ENCODE measurements around the gene SH3TC1.

Gene SH3TC1

GRCh38 chr4:8198906-8199593, at the start of gene SH3TC1:
Gene SH3TC1 (plus strand): TSS chr4:8199290. CDS start chr4:8205195, 5,905 bp downstream.
- no peak for DNase-seq

DNA sequence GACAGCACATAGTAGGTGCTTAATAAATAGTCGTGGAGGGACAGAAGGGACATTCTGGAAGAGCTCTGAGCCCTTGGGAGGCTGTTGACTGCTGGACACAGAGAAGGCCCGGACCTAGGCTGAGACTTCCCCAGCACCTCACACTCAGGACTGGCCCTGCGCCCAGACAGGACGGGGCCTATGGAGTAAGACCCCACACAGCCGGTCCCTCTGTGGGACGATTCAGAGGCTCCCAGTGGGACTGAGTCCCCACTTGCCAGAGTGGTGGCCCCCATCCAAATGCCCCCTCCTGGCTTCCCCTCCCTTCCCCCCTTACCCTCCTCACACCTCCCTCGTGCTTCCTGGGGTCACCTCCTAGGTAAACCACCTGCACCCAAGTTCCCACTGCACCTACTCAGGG, 49.4 kb upstream of the SH3TC1 start:
- DNase-seq: no peak

DNA sequence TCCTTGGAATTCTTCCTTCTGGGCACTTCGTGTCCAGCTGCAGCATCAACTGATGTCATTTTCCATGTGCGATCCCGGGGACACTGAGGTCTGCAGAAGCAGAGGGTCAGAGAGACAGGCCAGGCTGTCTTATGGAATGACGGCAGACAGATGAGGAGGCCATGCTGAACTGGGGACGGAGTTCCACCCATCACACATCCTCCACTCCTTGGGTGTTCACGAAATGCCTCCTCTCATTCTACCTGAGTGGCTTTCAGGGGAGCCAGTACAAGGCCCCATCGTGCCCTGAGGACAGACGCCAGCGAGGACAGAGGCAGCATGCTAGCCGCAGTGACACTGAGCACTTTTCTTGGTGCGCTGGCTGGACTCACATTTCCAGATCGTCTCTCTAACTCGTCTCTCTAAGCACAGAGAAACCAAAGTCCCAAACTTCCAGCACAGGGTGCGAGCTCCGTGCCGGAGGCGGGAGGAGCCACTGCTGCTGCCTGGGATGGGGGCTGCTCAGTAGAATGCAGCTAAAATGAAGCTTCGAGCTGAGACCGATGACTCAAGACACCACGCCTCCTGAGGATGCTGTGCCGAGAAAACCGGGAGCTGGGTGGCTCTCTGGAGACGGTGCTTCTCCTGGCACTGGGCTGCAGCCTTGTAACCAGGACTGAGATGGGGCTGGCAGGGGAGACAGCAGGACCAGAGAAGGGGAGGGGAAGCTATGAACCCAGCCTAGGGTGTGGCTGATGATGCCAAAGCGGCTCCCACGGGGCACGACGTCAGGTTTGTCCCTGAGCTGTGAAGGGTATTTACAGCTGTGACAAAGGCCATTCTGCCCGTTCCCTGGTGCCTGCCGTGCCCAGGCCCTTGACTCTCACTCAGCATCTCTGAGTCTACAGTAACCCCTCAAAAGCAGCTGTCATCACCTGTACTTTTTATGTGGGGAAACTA, 48.7 kb upstream of the SH3TC1 start:
- no peak for DNase-seq

GRCh38 chr4:8151165-8151650, 47.9 kb upstream of the SH3TC1 start:
- no peak for DNase-seq

DNA sequence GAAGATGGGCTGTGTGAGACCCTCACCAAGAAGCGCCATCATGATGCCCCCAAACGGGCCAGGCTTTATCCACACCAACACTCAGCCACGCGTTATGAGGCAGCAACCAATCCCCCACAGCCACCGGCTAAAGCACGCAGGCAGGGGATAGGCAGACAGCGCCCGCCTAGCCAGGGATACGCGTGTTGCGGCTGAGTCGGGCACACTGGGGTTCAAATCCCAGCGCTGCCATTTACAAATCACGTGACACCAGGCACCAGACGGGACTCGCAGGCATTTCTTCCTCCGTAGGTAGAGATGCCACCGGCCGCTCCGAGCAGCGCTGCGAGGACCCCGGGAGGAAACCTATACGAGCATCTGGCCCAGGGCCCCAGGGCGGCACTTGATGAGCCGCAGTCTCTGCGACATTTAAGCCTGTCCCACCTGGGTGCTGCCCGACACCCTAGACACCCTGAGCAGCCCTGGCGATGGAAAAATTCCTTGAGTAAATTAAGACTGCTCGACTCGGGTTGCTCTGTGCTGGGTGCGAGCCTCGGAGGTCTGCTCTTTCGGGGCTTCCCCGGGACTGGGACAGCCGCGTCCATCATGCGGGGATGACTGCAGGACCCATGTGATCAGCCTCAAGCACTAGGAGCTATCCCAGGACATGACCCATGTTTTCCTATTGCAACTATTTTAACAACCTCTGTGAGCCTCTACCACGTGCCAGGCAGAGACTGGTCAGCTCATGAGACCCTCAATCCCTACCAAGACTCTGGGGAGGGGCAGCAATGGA, 46.8 kb upstream of the SH3TC1 start:
- no peak for DNase-seq

DNA sequence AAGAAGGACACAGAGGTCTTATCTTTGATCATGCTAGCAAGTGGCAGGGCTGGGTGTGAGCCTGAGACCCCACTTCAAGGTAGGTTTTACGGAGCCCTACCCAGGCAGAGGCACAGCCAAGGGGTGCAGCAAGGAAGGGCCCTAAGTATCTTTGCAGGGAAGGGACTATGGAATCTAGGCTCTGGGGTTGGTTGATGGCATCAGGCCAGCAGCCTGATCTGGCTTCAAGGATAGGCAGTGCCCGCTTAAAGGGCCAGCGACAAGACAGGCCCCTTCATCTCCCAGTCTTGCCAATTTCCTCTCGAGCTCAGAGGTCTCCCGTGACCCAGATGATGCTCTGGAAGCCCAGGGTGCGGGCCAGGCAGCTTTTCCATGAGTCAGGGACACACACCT, 46.2 kb upstream of the SH3TC1 start:
- DNase-seq: no peak

DNA sequence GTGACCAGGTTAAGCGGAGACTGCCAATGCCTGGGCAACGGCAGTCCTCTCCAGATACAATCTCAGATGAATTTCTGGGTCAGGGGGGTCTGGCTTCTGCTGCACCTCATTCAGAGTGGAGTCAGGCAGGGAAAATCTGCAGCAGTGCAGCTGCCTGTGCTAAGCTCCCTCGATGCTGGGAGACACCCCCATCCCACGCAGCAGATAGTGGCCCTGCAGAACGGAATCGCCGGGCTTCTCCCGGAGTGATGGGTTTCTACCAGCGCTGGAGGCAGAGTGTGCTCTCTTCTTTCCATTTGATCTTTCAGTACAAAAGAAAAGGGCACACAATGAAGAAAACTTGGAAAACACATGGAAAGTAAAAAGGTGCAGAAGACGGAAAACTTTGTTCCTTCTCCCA, 45.6 kb upstream of the SH3TC1 start:
- DNase-seq: no peak

- DNase-seq: no peak
Measured at GRCh38 chr4:8155048-8155447, 44.0 kb upstream of the SH3TC1 start.

DNA sequence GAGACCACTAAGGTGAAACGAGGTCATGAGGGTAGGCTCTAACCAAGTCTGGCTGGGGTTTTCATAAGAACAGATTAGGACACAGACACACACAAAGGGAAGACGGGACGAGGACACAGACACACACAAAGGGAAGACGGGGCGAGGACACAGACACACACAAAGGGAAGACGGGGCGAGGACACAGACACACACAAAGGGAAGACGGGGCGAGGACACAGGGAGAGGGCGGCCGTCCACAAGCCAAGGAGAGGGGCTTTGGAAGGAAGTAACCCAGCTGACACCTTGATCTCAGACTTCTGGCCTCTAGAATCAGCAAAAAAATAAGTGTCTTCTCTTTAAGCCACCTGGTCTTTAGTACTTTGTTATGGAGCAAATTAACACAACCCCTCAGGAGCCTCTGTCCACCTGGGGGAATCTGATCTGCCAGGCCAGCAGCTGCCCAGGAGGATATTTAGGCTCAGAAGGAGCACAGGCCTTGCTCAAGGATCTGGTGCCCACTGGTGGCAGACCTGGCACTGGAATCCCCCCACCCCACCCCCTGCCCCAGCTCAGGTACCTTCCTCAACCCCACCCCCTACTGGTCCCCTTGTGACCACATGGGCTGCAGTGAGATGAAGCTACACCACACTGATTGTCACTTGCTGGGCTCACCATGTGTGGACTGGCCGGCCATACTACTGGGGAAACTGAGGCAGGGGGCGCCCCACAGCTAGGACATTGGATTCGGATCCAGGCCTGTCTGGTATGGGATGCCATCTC, 43.2 kb upstream of the SH3TC1 start:
- DNase-seq: no peak

DNA sequence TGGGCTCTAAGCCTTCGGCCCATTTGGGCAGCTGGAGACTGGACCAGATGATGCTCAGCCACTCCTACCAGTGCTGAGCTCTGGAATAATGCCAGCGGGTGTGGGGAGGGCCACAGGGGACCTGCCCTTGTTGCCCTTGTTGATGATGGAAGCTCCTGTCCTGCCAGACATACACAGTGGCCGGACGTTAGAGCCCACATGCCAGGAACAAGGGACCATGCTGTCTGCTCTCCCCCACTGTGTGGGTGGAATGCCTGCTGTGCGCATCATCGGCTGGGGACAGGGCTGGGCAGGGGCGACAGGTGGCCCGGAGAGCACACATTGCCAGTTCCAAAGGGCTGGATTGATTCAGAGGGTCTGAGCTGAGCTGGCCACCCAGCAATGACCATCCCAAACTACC, 42.5 kb upstream of the SH3TC1 start:
- no peak for DNase-seq

- no peak for DNase-seq
Measured at GRCh38 chr4:8157496-8157895, 41.6 kb upstream of the SH3TC1 start.

DNA sequence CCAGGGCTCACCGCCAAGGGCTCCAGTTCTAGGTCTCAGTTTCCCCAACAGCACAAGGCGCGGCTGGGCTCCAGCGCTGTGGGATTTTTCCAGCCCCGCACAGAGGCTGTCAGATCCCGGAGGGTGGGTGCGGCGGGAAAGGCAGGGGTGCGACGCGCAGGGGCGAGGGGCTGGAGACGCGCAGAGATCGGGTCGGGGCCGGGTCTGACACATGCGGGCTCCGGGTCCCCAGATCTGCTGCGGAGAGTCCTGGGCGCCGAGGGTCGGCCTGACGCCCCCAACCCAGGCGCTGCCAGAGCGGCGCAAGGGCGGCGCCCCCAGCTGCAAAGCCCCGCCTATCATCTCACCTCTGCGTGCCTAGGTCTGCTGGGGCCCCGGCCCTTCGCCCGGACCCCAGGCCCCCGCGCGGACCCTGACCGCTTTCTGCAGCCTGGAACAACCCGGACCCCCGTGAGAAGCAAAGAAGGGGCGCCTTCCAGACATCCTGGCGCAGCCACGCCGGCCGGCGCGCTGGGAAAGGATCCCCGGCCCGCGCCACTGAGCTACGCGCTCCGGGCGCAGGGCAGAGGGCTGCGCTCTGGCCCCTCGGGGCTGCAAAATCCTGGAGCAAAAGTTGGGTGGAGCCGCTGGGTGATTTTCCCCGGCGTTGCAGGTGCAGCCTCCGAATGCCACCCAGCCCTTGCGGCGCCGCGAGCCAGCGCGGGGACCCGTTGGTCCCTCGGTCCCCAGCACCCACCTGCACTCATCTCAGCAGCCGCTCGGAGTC, 41.0 kb upstream of the SH3TC1 start:
- DNase-seq: no peak

DNA sequence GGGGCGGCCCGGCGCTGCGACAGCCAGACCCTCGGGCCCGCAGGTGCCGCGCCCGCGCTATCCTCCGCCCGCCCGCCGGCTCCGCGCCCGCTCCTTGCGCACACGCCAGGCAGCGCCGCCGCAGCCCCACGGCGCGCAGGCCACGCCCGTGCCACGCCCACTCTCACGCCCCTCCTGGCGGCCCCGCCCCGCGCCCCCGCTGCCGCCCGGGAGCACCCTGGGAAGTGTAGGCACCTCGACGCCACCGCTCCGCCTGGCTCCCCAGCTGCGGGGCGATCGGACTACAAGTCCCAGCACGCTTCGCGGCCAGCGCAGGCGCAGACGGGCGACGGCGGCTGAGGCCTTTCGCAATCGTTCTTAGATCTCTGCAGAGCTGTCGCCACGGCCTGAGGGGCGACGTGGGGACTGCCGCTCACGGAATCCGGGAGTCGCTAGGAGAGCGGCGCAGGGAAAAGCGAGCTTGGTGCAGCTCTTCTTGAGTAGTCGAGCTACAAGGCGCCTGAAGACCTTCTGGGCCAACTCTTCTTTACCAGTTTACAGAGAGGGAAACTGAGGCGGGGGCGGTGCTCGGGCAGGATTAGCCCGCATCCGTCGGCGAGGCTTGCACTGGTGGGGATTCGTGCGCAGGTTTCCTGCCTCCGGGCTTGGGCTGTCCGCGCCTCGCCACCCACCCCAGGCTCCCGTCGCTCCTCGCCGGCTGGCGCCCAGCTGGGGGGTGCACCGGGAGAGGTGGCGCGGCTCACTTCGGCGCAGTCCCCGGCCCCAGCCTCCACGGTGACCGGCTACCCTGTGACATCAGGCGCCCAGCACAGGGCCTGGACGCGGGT, 40.2 kb upstream of the SH3TC1 start, which contains the start of gene ABLIM2:
Gene ABLIM2 (minus strand): TSS at position 104 of the 827 bp plus-strand sequence. CDS start 124 bp downstream, outside the sequence.
- DNase-seq: peak; percentile 87

GRCh38 chr4:8159537-8160232, 39.4 kb upstream of the SH3TC1 start:
- no peak for DNase-seq

GRCh38 chr4:8160233-8160560, 38.9 kb upstream of the SH3TC1 start:
- no peak for DNase-seq

DNA sequence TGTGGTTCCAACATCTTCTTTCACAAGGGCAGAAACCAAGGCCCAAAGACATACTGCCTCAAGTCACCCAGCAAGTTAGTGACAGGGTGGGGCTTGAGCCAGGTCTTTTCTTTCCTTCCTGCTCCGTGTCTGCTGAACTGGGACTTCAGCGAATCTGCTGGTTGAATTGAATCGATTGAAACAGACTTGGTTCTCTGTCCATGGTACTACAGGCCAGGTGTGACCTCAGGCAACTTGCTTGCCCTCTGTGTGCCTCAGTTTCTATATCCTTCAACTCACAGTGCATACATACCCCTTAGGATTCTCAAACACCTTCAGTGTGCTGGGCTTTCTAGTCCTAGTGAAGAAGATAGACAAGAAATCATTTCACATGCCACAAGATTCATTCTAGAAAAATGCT, 38.5 kb upstream of the SH3TC1 start:
- DNase-seq: no peak

- DNase-seq: no peak
Measured at GRCh38 chr4:8162625-8163024, 36.5 kb upstream of the SH3TC1 start.

- no peak for DNase-seq
Measured at GRCh38 chr4:8163026-8163425, 36.1 kb upstream of the SH3TC1 start.

- DNase-seq: no peak
Measured at GRCh38 chr4:8163436-8164193, 35.5 kb upstream of the SH3TC1 start.
